ENCODE measurements around the gene ATXN7L1.

DNA sequence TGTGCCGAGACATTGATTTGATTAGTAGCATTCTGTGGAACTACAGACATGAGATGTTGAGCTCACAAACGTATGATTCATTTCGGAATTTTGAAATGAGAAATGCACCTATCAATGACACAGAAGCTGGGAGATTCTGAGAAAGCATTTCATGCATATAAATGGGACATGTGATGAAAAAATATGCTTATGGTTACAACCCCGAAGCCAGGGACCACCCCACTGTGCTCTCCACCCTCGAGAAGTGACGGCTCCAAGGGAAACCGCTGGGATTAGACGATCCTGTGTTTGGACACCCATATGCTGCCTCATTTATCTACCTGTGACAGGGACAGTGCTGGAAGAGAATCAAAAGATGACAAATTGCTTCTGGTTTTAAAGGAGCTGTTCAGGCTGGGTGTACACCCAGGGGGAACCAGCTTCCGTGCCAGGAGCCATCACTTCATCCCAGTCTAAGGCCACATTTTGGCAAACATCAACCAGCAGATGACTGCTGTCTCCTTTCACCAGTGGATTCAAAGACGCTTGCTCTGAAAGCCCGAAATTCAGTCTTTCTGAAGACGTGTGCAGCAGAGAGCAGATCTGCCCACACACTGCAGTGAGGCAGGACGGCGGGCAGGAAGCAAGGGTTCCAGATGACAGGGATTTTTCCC is 109.9 kb downstream of the ATXN7L1 start:
- TF ChIP-seq, protein P1, sequence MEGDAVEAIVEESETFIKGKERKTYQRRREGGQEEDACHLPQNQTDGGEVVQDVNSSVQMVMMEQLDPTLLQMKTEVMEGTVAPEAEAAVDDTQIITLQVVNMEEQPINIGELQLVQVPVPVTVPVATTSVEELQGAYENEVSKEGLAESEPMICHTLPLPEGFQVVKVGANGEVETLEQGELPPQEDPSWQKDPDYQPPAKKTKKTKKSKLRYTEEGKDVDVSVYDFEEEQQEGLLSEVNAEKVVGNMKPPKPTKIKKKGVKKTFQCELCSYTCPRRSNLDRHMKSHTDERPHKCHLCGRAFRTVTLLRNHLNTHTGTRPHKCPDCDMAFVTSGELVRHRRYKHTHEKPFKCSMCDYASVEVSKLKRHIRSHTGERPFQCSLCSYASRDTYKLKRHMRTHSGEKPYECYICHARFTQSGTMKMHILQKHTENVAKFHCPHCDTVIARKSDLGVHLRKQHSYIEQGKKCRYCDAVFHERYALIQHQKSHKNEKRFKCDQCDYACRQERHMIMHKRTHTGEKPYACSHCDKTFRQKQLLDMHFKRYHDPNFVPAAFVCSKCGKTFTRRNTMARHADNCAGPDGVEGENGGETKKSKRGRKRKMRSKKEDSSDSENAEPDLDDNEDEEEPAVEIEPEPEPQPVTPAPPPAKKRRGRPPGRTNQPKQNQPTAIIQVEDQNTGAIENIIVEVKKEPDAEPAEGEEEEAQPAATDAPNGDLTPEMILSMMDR (IDR thresholded peaks at IDR 0.05), result no peak
- no peak for TF ChIP-seq POLR2A (IDR thresholded peaks at IDR 0.05)
- TF ChIP-seq POLR2AphosphoS5 (IDR thresholded peaks at IDR 0.05), result no peak

Measured in prostate gland (tissue), 2 donors.